PC-9 (cell line): ENCODE results near the gene GPR150.

ENCODE experiments used
- CTCF ChIP-seq: fragments of 200-600 bp; sonication (generic); conservative IDR thresholded peaks from 2 replicates; pipeline ENCODE4 v1.6.1; 2017; ENCODE audit warnings: mixed run types, antibody characterized with exemption, mild to moderate bottlenecking, moderate library complexity
- EZH2 ChIP-seq: fragments of 200-600 bp; sonication (generic); IDR thresholded peaks from 2 replicates; pipeline ENCODE4 v1.8.0; 2017; ENCODE audit warnings: antibody characterized with exemption, low read depth

GRCh38 chr5:95623706-95624105 is 3.8 kb downstream of the GPR150 start:
- TF ChIP-seq CTCF (no peak), EZH2 (no peak)
